GM13977 (cell line): ENCODE results near the gene ACD.

Source experiments
- DNase-seq: peaks from one replicate; pipeline ENCODE4 v3.0.0; 2012; ENCODE audit warnings: low spot score
- in situ Hi-C: fragments of 300-500 bp; cut with MboI; formaldehyde crosslinking; loops from one replicate; pipeline ENCODE4 v1.12.0; 2022; ENCODE audit warnings: low sequenced_read_pairs, low pct_unique_long_range_greater_than_20kb, mixed read lengths, inconsistent platforms; ENCODE audit not compliant: unreplicated experiment
- TF ChIP-seq, protein P1 (sequence below): IDR thresholded peaks from 2 replicates; pipeline ENCODE4 v1.5.1; 2012; ENCODE audit warnings: mild to moderate bottlenecking, control low read depth; ENCODE audit not compliant: insufficient read depth; ENCODE audit errors: extremely low read depth, missing control alignments

ACD gene

GRCh38 chr16:67667453-67667816 is 7.4 kb upstream of the ACD start:
- TF ChIP-seq, protein P1, sequence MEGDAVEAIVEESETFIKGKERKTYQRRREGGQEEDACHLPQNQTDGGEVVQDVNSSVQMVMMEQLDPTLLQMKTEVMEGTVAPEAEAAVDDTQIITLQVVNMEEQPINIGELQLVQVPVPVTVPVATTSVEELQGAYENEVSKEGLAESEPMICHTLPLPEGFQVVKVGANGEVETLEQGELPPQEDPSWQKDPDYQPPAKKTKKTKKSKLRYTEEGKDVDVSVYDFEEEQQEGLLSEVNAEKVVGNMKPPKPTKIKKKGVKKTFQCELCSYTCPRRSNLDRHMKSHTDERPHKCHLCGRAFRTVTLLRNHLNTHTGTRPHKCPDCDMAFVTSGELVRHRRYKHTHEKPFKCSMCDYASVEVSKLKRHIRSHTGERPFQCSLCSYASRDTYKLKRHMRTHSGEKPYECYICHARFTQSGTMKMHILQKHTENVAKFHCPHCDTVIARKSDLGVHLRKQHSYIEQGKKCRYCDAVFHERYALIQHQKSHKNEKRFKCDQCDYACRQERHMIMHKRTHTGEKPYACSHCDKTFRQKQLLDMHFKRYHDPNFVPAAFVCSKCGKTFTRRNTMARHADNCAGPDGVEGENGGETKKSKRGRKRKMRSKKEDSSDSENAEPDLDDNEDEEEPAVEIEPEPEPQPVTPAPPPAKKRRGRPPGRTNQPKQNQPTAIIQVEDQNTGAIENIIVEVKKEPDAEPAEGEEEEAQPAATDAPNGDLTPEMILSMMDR: no peak
- in situ Hi-C loops: no loop called here
- DNase-seq: peak; percentile 28

DNA sequence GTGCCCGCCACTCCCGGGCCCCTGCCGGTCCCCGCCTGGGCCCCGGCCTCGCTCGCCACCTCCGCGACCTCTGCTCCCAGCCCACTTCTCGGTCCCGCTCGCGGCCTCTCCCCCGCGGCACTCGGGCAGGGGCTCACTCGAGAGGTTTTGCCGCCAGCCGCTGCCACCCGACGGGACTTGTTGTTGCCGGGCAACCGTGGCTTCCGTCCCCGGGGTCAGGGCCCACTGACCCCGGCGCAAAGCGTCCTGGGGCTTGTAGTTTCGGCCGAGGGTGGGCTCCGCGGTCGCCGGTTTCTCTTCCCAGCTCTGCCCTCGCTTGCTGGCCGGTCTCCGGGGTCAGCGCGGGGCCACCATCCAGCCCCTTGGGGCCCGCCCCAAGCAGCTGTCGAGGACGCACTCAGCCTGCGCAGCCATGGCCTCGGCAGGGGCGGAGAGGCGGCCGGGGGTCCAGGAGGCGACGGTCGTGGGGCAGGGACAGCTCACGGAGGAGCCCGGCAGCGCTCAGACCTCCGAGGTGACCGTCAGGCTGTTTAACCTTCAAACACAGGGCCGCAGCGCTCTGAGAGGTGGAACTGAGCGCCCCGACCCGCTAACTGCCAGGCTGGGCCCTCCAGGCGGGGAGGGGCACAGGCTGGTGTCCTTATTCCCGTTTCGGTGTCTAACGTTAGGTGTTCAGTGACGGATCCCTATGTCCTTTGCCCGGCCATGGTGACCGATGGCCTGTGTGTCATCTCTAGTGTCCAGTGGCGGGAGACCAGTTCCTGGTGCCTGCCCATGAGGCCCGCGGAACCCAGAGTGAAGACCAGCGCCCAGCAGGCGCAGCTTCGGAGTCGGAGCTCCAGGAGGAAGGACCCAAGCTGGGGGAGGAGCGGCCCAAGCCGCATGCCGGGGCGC is 6.7 kb upstream of the ACD start, which contains the start of the genes C16orf86 and ENKD1:
C16orf86 (plus strand) TSS at position 256 of the 894 bp plus-strand sequence; CDS start at position 413, 157 bp downstream.
ENKD1 (minus strand) TSS at position 192 of the 894 bp plus-strand sequence. CDS start 308 bp downstream, outside the sequence.
- in situ Hi-C loops: no loop called here
- TF ChIP-seq, protein P1: no peak
- peak; percentile 97 for DNase-seq

GRCh38 chr16:67666032-67666551 is 6.0 kb upstream of the ACD start:
- TF ChIP-seq, protein P1: no peak
- no peak for DNase-seq
- in situ Hi-C loops: no loop called here

DNA sequence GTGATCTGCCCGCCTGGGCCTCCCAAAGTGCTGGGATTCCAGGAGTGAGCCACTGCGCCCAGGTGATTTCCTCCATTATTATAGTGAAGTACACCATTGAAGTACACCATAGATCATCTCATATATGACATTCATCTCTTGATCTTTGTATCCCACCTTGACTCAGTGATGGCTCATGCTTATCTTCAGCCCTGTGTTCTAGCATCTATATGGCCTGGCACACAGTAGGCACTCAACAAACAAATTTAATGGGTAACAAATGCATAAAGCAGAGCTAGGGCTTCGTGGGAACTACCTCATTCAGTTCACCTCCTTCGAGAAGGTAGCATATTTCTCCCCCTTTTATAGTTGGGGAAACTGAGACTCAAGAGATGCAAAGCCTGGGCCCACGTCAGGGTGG is 5.5 kb upstream of the ACD start:
- in situ Hi-C loops: no loop called here
- TF ChIP-seq, protein P1: no peak

DNA sequence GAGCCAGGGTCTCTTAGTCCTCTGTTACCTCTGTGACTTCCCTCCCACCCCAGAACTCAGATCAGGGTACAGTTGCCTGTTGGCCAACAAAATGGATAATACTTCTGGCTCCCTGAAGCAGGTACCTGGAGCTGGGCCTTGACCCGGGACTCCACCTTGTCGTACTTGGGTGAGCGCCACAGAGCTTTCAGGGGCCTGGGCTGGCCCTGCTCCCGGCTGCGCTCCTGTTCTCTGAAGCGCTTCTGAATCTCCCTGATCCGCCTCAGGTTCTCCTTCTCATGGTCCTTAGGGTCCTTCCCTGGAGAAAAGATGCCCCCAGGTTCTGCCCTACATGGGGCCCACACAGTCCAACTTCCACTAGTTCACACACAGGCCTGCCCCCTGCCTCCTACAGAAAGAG is 4.8 kb upstream of the ACD start:
- no peak for DNase-seq
- TF ChIP-seq, protein P1: no peak
- in situ Hi-C loops: no loop called here

More for the DNA sequence above, 5.5 kb upstream of the ACD start:
- no peak for DNase-seq

GRCh38 chr16:67664258-67664657 is 4.2 kb upstream of the ACD start:
- no peak for DNase-seq
- in situ Hi-C loops: no loop called here
- TF ChIP-seq, protein P1: no peak
